NCI-H1048 (cell line): Measurements from ENCODE around the gene FEZF1.

Source experiments
- DNase-seq: peaks from one replicate; lab custom pipeline; 2025; lab: John Stamatoyannopoulos, UW

Gene FEZF1

DNA sequence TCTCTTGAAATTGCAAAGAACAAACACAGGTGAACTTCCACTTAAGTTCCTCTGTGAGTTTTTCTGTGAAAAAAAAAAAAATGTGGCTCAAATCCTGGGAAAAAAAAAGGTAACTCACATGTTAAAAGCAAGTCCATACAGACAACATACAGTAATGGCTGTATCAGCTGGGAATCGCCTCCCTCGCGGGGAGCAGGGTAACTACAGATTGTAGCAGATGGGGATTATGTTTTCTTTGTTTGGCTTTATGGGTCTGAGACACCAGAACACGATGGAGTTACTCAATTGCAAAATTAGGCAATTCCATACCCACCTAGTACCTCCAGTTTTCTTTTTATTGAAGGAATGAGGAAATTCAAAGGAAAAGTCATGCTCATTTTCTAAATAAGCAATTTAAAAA is 42.3 kb downstream of the FEZF1 start:
- no peak for DNase-seq

DNA sequence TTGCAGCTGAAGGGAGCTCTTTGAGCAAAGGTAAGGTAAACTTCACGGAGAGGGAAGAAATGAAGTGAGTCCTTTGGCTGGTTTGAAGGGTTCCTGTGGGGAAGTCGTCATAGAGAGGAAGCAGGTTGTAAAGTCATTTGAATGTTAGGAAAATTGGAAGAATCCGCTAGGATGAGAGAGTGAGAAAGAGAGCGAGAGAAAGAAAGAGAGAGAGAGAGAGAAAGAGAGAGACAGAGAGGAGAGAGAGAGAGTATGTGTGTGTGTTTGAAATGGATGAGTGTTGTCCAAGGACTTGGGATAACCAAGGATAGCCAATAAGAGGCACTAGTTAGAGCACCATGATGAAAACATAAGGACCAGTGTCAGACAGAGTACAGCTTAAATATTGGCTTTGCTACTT is 43.1 kb downstream of the FEZF1 start:
- DNase-seq: no peak

DNA sequence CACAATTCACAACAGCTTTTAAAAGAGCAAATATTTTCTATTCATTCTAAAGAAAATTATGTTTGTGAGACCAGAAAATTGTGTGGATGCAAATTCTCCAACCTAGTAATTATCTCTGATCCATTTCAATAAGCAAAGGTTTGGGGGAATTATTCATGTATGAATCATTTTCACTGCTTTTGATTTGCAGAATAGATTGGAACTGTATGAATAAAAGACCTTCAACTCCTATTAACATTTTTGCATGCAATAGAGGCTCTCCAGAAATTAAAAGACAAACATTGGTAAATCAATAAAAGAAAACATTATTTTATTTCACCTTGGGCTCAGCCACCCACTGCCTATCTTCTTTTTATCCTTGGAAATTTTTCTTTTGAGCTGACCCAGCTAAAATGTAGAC is 43.5 kb downstream of the FEZF1 start:
- no peak for DNase-seq

DNA sequence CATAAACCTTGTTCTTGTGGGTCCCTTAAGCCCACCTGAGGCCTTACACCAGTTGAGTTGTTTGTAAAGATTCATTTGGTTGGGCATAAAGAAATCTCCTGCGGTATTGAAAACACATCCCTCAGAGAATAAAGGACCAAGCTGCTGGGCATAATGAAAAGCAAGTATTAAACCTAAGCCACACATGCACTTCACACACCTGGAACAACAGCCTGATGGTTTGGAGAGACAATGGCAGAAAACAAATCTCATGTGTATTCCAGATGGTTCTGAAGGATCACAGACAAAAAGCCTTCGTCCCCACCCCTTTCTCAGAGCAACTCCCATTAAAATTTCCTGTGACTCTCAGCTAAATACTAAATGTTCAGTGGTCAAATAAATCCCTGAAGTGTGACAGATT is 44.2 kb downstream of the FEZF1 start:
- DNase-seq: no peak

DNA sequence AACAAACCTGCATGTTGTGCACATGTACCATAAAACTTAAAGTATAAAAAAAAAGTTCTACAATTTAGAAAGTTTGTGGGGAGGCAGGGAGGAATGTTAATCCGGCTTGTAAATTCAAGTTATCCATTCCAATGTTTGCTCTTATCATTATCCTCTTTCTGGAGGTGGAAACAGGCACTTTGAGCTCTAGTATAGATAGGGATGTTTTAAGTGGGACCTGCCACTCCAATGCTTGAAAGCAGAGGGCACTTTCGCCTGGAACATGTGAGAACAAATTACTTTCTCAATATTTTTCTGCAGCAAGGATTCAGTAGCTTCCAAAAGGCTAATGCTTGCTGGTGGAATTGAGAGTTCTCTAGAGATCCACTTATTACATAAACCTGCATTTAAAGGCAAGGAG is 45.6 kb downstream of the FEZF1 start:
- DNase-seq: no peak

DNA sequence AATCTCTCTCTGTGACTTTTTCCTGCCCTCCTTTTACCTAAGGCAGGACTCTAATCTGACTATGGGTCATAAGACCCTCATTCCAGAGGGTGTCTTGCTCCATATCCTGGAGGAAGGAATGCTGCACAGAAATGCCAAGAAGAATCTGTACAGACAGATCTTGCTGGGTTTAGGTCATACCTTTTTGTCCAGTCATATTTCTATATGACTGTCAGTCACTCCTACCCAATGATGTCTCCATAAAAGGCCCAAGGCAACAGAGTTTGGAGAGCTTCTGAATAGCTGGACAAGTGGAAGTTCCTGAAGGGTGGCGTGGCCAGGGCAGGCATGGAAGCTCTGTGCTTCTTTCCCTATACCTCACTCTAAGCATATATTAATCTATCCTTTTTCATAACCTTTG is 47.5 kb downstream of the FEZF1 start:
- no peak for DNase-seq

DNA sequence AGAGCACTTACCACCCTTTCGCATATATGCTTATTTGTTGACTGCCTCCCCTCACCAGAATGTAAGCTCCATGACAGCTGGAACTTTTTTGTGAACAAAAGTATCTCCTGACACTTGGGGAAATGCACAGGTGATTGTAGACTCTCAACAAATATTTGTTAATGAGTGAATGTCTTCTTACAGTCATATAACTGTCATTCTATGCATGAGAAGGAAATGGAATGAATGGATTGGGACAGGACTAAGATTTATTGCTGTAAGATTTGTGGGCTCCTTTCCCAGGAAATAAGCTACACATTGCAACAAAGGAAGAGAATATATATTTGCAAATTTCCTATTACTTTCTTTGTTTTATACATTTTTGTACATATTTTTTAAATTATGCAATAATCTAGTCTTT is 48.5 kb downstream of the FEZF1 start:
- no peak for DNase-seq

DNA sequence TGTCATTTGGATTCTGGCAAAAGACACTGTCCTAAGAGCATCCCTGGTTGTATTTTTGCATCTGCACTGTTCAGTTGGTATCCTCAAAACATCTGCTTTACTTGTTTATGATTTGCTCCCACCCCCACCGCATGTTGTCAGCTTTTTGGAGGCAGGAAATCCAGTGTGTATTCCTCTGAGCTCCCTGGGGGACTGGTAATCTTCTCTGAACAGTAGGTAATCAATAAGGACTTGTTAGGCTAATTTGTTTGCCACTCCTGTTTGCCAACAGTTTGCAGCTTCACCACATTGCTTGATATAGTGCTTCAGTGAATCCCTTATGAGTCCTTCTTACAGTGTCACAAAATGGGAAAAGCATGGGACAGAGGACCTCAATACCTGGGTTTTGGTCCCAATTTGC is 49.1 kb downstream of the FEZF1 start:
- DNase-seq: no peak
